ENCODE measurements around the gene UNC5B.

The UNC5B gene

DNA sequence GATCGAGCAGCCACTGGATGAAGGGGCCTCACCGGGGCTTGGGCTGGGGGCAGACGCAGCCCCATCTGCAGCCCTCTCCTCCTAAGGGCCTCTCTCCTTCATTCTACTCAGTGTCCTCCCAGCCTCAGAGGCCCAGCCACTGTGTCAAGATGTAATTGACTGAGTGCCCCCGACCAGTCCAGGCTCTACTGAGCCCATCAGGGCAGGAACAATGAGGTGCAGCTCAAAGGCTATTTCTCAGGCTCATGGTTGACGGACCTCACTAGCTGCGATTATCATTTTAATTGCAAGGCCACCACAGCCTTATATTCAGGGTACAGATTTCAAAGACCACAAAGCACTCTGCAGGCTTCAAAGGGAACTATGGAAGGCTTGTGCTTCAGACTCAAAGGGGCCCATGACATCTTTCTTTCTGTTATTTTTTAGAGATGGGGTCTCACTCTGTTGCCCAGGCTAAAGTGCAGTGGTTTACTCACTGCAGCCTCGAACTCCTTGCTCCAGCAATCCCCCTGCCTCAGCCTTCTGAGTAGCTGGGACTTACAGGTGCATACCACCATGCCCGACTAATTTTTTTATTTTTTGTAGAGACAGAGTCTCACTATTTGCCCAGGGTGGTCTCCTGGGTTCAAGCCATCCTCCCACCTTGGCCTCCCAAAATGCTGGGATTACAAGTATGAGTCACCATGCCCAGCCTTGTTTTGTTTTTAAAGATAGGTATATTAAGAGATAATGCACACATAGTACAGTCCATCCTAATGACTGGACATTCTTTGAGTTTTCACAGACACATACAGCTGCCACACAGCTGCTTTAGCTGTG is 130.4 kb downstream of the UNC5B start:
- TF ChIP-seq, protein P1, sequence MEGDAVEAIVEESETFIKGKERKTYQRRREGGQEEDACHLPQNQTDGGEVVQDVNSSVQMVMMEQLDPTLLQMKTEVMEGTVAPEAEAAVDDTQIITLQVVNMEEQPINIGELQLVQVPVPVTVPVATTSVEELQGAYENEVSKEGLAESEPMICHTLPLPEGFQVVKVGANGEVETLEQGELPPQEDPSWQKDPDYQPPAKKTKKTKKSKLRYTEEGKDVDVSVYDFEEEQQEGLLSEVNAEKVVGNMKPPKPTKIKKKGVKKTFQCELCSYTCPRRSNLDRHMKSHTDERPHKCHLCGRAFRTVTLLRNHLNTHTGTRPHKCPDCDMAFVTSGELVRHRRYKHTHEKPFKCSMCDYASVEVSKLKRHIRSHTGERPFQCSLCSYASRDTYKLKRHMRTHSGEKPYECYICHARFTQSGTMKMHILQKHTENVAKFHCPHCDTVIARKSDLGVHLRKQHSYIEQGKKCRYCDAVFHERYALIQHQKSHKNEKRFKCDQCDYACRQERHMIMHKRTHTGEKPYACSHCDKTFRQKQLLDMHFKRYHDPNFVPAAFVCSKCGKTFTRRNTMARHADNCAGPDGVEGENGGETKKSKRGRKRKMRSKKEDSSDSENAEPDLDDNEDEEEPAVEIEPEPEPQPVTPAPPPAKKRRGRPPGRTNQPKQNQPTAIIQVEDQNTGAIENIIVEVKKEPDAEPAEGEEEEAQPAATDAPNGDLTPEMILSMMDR (conservative IDR thresholded peaks at IDR 0.05): no peak
- no peak for TF ChIP-seq ZFX (IDR thresholded peaks at IDR 0.05)
- no peak overlapping the region for H3K27ac ChIP-seq

DNA sequence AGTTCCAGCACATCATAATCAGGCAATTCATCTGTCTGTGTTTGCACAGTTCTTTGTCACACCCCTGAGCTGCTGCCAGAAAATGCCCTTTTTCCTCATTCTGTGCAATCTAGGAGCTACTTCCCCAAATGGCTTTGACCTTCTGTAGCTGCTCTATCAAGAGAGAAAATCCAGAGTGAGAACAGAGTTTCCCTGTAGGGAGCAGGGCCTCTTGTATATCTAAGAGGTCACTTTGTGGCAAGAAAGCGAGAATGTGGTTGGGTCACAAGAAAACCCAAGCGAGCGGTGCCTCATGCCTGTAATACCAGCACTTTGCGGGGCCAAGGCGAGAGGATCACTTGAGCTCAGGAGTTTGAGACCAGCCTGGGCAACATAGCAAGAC is 131.0 kb downstream of the UNC5B start:
- TF ChIP-seq ZFX (IDR thresholded peaks at IDR 0.05): no peak
- TF ChIP-seq, protein P1 (conservative IDR thresholded peaks at IDR 0.05): no peak
- no peak overlapping the region for H3K27ac ChIP-seq

DNA sequence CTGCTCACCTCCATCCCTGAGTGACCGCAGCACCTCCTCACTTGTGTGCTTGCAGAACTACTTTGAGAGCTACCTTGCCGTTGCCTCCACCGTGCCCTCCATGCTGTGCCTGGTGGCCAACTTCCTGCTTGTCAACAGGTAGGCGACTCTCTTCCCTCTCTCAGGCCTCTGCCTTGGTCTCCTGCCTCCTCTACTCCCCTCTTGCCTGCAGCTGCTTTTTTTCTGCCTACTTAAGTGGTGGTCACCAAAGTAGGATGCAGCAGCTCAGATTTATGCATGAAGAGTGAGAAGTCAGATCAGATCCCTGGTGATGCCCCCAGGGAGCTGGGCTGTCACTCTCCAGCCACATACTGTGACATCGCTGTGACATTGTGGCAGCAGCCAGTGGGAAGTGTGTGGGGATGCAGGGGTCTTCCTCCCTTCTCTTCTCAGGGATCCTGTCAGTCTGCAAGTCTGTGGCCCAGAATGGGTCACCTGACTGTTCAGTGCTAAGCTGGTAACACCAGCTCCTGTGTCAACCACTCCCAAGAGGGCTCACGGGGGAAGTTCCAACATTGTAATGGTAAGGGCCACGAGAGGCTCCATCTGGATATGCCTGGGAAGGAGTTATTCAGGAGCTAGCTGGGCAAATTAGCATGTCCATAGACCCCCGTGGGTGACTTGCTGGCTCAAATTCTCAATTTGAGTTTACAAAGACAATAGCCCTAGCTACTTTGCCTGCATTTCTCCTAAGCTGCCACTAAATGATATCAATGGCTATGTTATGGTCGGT is 132.0 kb downstream of the UNC5B start:
- no peak overlapping the region for H3K27ac ChIP-seq
- TF ChIP-seq, protein P1 (conservative IDR thresholded peaks at IDR 0.05): no peak
- TF ChIP-seq ZFX (IDR thresholded peaks at IDR 0.05): no peak

DNA sequence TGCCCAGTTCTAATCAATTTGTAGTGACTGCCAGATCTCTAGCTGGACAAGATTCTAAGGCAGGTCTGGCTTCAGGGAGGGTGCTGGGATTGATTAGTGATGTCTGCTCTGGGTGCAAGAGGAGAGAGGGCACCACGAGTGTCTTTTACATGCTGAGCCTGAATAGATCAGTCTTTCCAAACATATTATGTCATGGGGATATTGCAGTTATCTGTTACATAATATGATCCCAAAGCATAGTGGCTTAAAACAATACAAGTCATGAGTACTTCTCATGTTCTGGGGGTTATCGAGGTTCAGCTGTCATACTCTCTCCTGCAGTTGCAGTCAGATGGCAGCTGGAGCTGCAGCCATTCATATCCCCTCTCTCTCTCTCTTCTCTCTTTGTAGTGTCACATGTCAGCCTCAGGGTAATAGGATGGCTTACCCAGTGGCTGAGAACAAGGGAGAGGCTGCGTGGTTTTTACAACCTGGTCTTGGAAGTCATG is 132.7 kb downstream of the UNC5B start:
- no peak overlapping the region for H3K27ac ChIP-seq
- no peak for TF ChIP-seq ZFX (IDR thresholded peaks at IDR 0.05)
- TF ChIP-seq, protein P1 (conservative IDR thresholded peaks at IDR 0.05): no peak

DNA sequence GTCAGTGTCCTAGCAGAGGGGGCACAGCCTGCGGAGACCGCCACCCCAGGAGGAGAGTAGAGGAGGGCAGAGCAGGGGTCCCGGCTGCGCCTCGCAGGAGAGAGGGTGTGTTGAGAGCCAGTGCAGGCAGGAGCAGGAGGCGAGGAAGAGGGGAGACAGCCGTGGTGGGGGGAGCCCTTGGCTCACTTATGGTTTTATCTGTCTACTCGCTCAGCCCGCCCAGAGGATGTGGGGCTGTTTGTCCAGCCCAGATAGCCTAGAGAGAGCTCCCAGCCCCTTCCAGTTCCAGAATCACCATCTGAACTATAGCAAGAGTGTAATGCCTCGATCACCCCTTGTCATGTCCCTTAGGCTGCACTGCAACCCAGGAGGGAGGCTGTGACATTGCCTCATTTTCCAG is 133.3 kb downstream of the UNC5B start:
- H3K27ac ChIP-seq: no peak overlapping the region
- TF ChIP-seq, protein P1 (conservative IDR thresholded peaks at IDR 0.05): no peak
- no peak for TF ChIP-seq ZFX (IDR thresholded peaks at IDR 0.05)

DNA sequence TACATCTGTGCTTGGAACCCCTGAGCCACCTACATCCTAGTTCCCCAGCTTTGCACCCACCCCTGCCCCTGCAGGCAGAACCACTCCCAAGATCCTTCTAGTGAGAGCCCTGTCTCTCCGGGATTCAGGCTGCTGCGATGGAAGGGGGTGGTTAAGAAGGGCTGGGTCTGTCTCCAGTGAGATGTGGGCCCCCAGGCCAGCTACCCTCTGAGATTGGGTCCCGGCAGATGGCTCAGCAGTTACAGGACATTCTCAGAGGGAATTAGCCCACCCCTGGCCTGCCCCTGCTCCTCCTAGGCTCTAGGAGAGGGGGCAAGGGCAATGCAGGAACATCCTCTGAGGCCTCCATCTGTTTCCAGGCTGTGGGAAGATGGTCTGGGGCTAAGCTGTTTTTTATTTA is 134.4 kb downstream of the UNC5B start:
- H3K27ac ChIP-seq: no peak overlapping the region
- no peak for TF ChIP-seq ZFX (IDR thresholded peaks at IDR 0.05)
- TF ChIP-seq, protein P1 (conservative IDR thresholded peaks at IDR 0.05): no peak
